PFSK-1 (cell line): ENCODE measurements around the gene MIPEP.

Experiments used
- FOXP2 ChIP-seq: optimal IDR thresholded peaks from 2 replicates; pipeline ENCODE3; 2011; ENCODE audit warnings: borderline replicate concordance, control low read depth, inconsistent platforms; ENCODE audit not compliant: insufficient read depth; ENCODE audit errors: extremely low read length, extremely low read depth
- POLR2AphosphoS5 ChIP-seq: IDR thresholded peaks from 2 replicates; pipeline ENCODE4 v1.6.1; 2012; ENCODE audit warnings: low read depth, mild to moderate bottlenecking, control low read depth, low read length, moderate library complexity
- REST ChIP-seq, 2 experiments: IDR thresholded peaks; 2 replicates each; pipeline versions ENCODE4 v1.6.1 to v1.8.0; 2011 to 2012; ENCODE audit warnings: low read depth in 2 of 2, low read length in 2 of 2, control low read depth in 1 of 2, inconsistent platforms in 1 of 2, mild to moderate bottlenecking in 1 of 2, moderate library complexity in 1 of 2; ENCODE audit not compliant: insufficient read depth in 1 of 2
- SIN3A ChIP-seq: IDR thresholded peaks from 2 replicates; pipeline ENCODE4 v1.6.1; 2012; ENCODE audit warnings: mild to moderate bottlenecking, low read length, moderate library complexity, borderline replicate concordance; ENCODE audit not compliant: insufficient read depth
- TAF1 ChIP-seq: IDR thresholded peaks from 2 replicates; pipeline ENCODE4 v1.6.1; 2012; ENCODE audit warnings: low read length, control low read depth, borderline replicate concordance; ENCODE audit not compliant: insufficient read depth

Gene MIPEP

GRCh38 chr13:23707674-23708073 lies 181.5 kb downstream of the MIPEP start:
- TF ChIP-seq REST (IDR thresholded peaks at IDR 0.05; ENCODE audit: insufficient read depth in 1 of 2, low read depth in 2 of 2, low read length in 2 of 2), result no peak
- no peak for TF ChIP-seq SIN3A
- no peak for TF ChIP-seq FOXP2
- no peak for TF ChIP-seq POLR2AphosphoS5
- no peak for TF ChIP-seq TAF1

- TF ChIP-seq POLR2AphosphoS5 (no peak), FOXP2 (no peak), SIN3A (no peak), TAF1 (no peak), REST (IDR thresholded peaks at IDR 0.05; ENCODE audit: insufficient read depth in 1 of 2, low read depth in 2 of 2, low read length in 2 of 2) (no peak)
These were observed 183.6 kb downstream of the MIPEP start for GRCh38 chr13:23705583-23705982.

GRCh38 chr13:23703246-23703860 lies 185.8 kb downstream of the MIPEP start:
- TF ChIP-seq FOXP2 (no peak), REST (IDR thresholded peaks at IDR 0.05; ENCODE audit: insufficient read depth in 1 of 2, low read depth in 2 of 2, low read length in 2 of 2) (no peak), POLR2AphosphoS5 (no peak), TAF1 (no peak), SIN3A (no peak)

GRCh38 chr13:23701636-23702035 lies 187.6 kb downstream of the MIPEP start:
- no peak for TF ChIP-seq POLR2AphosphoS5
- no peak for TF ChIP-seq TAF1
- no peak for TF ChIP-seq FOXP2
- TF ChIP-seq REST (IDR thresholded peaks at IDR 0.05; ENCODE audit: insufficient read depth in 1 of 2, low read depth in 2 of 2, low read length in 2 of 2), result no peak
- no peak for TF ChIP-seq SIN3A

GRCh38 chr13:23701186-23701585 lies 188.0 kb downstream of the MIPEP start:
- TF ChIP-seq REST (IDR thresholded peaks at IDR 0.05; ENCODE audit: insufficient read depth in 1 of 2, low read depth in 2 of 2, low read length in 2 of 2) (no peak), FOXP2 (no peak), POLR2AphosphoS5 (no peak), SIN3A (no peak), TAF1 (no peak)
